GM12892 (cell line): ENCODE measurements around the gene IL5.

Experiments
- DNase-seq: peaks from one replicate; pipeline ENCODE4 v3.0.0; 2011; ENCODE audit not compliant: insufficient read length
- FAIRE-seq: peaks from 2 replicates; lab custom pipeline; 2011; peaks lifted over from hg19 to GRCh38; lab: Jason Lieb, UNC
- POLR2A ChIP-seq: IDR thresholded peaks from 2 replicates; pipeline ENCODE4 v1.6.1; 2011; ENCODE audit warnings: low read depth, low read length, control low read depth
- POLR2AphosphoS5 ChIP-seq: IDR thresholded peaks from 2 replicates; pipeline ENCODE4 v1.6.1; 2011; ENCODE audit warnings: low read depth, low read length, control low read depth
- TAF1 ChIP-seq: IDR thresholded peaks from 2 replicates; pipeline ENCODE4 v1.6.1; 2011; ENCODE audit warnings: low read depth, mild to moderate bottlenecking, control low read depth, low read length, borderline replicate concordance

IL5 gene

GRCh38 chr5:132501961-132502931 lies 41.1 kb downstream of the IL5 start:
- no peak for TF ChIP-seq POLR2A
- no peak for TF ChIP-seq POLR2AphosphoS5
- TF ChIP-seq TAF1, result no peak
- no peak for DNase-seq
- no peak for FAIRE-seq

- FAIRE-seq (no peak), DNase-seq (no peak)
- TF ChIP-seq POLR2AphosphoS5, result no peak
- TF ChIP-seq TAF1, result no peak
- TF ChIP-seq POLR2A, result no peak
Observed at GRCh38 chr5:132501629-132501956, 41.7 kb downstream of the IL5 start.

GRCh38 chr5:132500931-132501628 lies 42.2 kb downstream of the IL5 start:
- DNase-seq (peak; percentile 60), FAIRE-seq (peak; percentile 97)
- TF ChIP-seq POLR2A, result no peak
- TF ChIP-seq TAF1, result no peak
- TF ChIP-seq POLR2AphosphoS5, result no peak

GRCh38 chr5:132500244-132500930 lies 42.9 kb downstream of the IL5 start:
- DNase-seq (no peak), FAIRE-seq (no peak)
- TF ChIP-seq POLR2AphosphoS5 (no peak), TAF1 (no peak), POLR2A (no peak)

GRCh38 chr5:132499440-132500243 lies 43.7 kb downstream of the IL5 start:
- TF ChIP-seq TAF1 (no peak), POLR2A (no peak), POLR2AphosphoS5 (no peak)
- no peak for DNase-seq
- no peak for FAIRE-seq

GRCh38 chr5:132498686-132499271 lies 44.5 kb downstream of the IL5 start:
- FAIRE-seq (no peak), DNase-seq (no peak)
- TF ChIP-seq TAF1, result no peak
- TF ChIP-seq POLR2A, result no peak
- no peak for TF ChIP-seq POLR2AphosphoS5

GRCh38 chr5:132498152-132498551 lies 45.2 kb downstream of the IL5 start:
- no peak for FAIRE-seq
- TF ChIP-seq POLR2A (no peak), POLR2AphosphoS5 (no peak), TAF1 (no peak)
- DNase-seq, result no peak

GRCh38 chr5:132497488-132497997 lies 45.8 kb downstream of the IL5 start:
- TF ChIP-seq TAF1 (no peak), POLR2AphosphoS5 (no peak), POLR2A (no peak)
- FAIRE-seq (no peak), DNase-seq (no peak)

- DNase-seq, result peak; percentile 76
- peak; percentile 9; the same call in 1 of the 2 replicates for TF ChIP-seq TAF1
- no peak for TF ChIP-seq POLR2AphosphoS5
- peak; percentile 57; the same call in 1 of the 2 replicates for TF ChIP-seq POLR2A
- no peak for FAIRE-seq
Observed at GRCh38 chr5:132496631-132497487, 46.5 kb downstream of the IL5 start.

GRCh38 chr5:132496191-132496630 lies 47.1 kb downstream of the IL5 start:
- TF ChIP-seq TAF1 (no peak), POLR2AphosphoS5 (no peak), POLR2A (no peak)
- FAIRE-seq (peak; percentile 86), DNase-seq (peak; percentile 68)
